D721Med (cell line): Measurements from ENCODE around the gene EHD3.

Experiments
- DNase-seq: peaks from one replicate; pipeline ENCODE4 v3.0.0; 2011; ENCODE audit warnings: low spot score; ENCODE audit not compliant: insufficient read length
- FAIRE-seq: peaks from 2 replicates; lab custom pipeline; 2011; peaks lifted over from hg19 to GRCh38; lab: Jason Lieb, UNC
- CTCF ChIP-seq: IDR thresholded peaks from 2 replicates; pipeline ENCODE4 v1.5.1; 2012; ENCODE audit warnings: mild to moderate bottlenecking, control low read depth; ENCODE audit not compliant: insufficient read depth; ENCODE audit errors: missing control alignments

EHD3 gene

GRCh38 chr2:31235504-31235902 is 1.6 kb downstream of the EHD3 start:
- DNase-seq (no peak), FAIRE-seq (no peak)
- no peak for TF ChIP-seq CTCF

GRCh38 chr2:31236433-31237205 is 2.7 kb downstream of the EHD3 start:
- FAIRE-seq (no peak), DNase-seq (no peak)
- no peak for TF ChIP-seq CTCF

- DNase-seq, result no peak
- no peak for TF ChIP-seq CTCF
- FAIRE-seq, result no peak
Observed at GRCh38 chr2:31237348-31238017, 3.5 kb downstream of the EHD3 start.

GRCh38 chr2:31238126-31238905 is 4.4 kb downstream of the EHD3 start:
- no peak for TF ChIP-seq CTCF
- FAIRE-seq (no peak), DNase-seq (no peak)

- FAIRE-seq, result no peak
Observed at GRCh38 chr2:31238906-31239592, 5.1 kb downstream of the EHD3 start.

More at GRCh38 chr2:31238906-31239592, 5.1 kb downstream of the EHD3 start:
- DNase-seq, result no peak
- TF ChIP-seq CTCF, result no peak
